Measurements from ENCODE around the gene MAP7.

Gene MAP7

GRCh38 chr6:136294621-136295020 lies 255.6 kb downstream of the MAP7 start:
- H3K4me3 ChIP-seq (ENCODE audit: low read length), result no peak overlapping the region
- TF ChIP-seq ZNF274 (IDR thresholded peaks at IDR 0.05; ENCODE audit: low read depth, low read length), result no peak
